ENCODE data around the gene HOXD11.

The HOXD11 gene

GRCh38 chr2:176093145-176093897 lies 13.8 kb upstream of the HOXD11 start:
- DNase-seq (ENCODE audit: low spot score): no peak

DNA sequence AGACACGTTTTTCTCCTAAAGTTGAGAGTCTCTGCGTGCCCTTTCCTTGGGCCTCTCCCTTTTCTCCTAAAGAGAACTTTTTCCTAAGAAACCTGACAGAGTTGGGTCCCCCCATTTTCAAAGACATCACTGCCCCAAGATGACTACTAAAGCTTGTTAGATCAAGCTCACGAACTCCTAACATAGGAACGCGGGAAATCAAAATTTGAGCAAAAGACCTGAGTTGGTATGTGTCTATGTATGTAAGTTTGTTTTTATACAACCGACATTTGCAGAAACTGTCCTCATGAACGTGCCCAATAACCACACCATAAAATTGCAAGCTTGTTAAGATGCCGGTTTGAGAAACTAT lies 13.2 kb upstream of the HOXD11 start:
- DNase-seq (ENCODE audit: low spot score): no peak

DNA sequence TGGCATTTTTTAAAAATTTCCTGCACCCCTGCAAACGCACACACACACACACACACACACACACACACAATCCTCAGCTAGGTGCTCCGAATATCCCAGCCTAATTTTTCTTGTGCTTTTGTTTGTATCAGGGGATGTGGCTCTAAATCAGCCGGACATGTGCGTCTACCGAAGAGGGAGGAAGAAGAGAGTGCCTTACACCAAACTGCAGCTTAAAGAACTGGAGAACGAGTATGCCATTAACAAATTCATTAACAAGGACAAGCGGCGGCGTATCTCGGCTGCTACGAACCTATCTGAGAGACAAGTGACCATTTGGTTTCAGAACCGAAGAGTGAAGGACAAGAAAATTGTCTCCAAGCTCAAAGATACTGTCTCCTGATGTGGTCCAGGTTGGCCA lies 12.7 kb upstream of the HOXD11 start:
- DNase-seq (ENCODE audit: low spot score): no peak

DNA sequence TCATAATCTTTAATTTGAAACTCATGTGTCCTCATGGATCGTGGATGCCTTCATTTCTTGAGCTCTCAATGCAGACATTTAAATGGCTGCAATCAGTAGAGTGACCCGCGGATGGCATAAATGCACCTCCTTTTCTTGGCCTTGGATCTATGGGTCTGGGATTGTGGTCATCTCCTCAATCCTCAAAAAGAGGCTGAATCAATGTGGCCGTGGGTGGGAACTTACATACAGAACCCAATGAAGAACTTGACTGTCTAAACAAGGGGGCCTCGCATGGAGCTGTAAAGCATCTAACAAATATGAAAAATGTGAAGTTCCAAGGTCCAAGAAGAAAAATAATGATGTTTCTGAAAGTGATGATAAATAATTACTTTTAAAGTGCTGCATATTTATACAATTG lies 11.7 kb upstream of the HOXD11 start:
- no peak for DNase-seq (ENCODE audit: low spot score)

DNA sequence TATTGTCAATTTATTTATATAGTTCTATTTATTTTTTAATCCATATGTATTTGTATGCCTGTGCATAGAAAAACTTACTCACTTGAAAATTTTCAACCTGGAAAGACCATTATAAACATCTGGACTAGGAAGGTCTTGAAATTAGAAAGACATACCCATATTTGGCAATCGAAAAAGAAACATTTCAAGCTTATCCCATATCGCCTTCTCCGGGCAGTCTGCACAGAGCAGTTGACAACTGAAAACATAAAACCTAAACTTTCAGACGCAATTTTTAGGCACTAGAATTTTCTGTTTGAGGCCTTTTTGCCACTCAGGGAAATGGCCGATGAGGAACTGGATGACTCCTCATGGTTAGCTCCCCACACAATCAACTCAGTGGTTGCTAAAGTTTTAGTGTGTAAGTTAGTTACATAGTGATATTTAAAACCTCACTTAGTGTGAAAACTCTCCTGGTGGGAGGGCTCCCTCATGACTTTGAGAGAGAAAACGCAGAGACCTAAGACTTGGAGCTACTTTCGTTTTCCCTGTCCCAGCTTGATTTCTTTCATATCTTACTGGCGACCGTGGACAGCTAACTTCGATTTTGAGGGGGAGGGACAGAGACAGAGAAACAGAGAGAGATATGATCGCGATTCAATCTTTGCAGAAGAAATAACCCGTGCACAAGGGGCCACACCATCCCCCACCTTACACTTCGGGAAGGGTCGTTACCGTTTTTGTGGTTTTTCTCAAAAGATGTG lies 10.7 kb upstream of the HOXD11 start:
- DNase-seq (ENCODE audit: low spot score): no peak

DNA sequence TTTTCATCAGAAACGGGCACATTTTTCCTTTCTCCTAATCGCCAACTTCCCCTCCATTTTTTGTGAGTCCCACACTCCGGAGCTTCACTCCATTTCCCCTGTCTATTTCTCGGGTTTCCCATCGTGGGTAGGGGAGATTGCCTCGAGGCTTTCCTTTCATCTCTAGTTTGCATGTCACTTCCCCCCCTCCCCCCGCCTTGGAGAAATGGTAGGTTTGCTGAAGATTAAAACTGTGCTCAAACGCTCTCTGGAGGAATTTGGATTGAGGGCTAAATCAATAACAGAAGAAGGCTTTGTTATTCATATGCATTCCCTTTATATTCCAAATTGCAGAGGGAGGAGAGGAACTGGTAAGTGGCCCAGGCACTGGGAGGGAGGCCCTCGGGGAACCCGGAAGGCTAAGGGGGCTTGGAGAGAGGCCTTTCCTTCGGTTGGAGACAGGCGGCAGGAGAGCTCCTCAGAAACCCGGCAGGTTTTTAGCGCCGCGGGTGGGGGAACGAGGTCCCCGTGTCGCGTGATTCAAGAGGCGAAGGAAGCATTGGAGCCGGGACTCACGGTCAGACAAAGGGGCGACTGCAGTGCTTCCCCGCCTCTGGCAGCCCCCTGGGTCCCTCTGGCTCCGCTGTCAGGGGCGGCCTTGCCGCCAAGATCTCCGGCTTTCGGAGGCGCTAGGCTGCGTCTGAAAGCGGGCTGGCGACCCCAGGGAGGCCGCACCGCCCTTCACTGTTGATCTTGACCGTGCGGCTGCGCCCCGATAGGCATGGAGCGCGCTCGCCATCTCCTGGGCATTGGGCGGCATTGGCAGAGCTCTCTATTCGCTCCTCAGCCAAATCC lies 9.9 kb upstream of the HOXD11 start:
- DNase-seq (ENCODE audit: low spot score): peak; percentile 46

GRCh38 chr2:176097820-176098365 lies 9.2 kb upstream of the HOXD11 start:
- no peak for DNase-seq (ENCODE audit: low spot score)

DNA sequence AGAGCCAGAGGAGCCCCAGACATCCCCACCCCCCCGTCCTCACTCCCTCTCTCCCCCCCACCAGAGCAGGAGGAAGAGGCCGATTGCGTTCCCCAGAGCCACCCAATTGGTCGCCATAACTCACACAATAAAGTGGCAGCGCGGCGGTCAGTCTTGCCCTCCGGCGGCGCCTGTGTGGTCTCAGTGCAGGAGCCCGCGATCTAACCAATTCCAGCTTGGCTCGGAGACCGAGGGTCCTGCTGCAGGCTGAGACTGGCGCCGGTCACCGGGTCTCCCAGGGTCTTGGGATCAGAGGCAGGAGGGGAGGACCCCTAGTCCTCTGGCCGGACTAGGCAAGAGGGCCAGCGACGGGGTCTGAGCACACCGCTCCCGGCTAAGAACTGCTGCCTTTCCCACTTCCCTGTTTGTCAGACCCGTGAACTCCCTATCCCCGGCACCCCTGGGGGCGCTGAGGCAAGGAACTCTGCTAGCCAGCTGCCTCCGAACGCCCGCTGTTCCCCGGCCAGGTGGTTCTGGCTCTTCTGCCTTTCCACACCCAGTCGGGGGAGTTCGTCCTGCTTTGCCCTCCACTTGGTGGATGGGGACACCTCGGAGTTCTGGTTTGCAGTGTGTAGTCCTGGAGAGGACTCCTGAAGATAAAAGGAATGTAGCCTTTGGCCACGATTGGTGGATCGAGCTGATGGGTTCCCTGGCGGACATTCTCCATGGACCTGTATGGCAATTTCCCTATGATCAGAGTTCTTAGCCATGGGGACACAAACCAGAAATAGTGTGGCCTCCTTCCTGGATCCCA lies 8.5 kb upstream of the HOXD11 start:
- DNase-seq (ENCODE audit: low spot score): no peak

GRCh38 chr2:176099159-176099727 lies 7.8 kb upstream of the HOXD11 start:
- DNase-seq (ENCODE audit: low spot score): no peak

- DNase-seq (ENCODE audit: low spot score): no peak
These were observed 7.1 kb upstream of the HOXD11 start, which contains the start of gene HOXD12 for GRCh38 chr2:176099728-176100546. Gene HOXD12 (plus strand): TSS chr2:176099795. CDS start chr2:176099802, 7 bp downstream.

GRCh38 chr2:176100547-176101140 lies 6.4 kb upstream of the HOXD11 start:
- no peak for DNase-seq (ENCODE audit: low spot score)

GRCh38 chr2:176101216-176101830 lies 5.8 kb upstream of the HOXD11 start:
- no peak for DNase-seq (ENCODE audit: low spot score)

GRCh38 chr2:176101842-176102241 lies 5.2 kb upstream of the HOXD11 start:
- DNase-seq (ENCODE audit: low spot score): no peak

GRCh38 chr2:176102309-176102866 lies 4.7 kb upstream of the HOXD11 start:
- no peak for DNase-seq (ENCODE audit: low spot score)

DNA sequence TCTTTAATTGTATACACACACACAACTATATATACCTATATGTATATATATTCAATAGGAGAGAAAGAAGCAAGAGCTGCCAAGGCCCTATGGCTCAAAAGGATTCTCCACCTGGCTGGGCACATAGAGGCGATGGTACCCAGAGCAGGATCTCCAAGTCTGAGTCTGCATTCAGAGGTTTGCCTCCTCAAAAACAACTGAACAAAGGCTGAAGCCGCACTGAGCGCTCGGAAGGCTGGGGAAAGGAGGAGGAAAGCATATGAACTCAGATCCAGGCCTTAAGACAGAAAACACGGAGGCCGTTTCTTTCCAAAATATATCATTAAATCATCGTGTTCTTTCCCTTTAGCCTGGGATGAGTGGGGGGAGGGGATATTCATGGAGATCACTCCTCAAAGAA lies 3.9 kb upstream of the HOXD11 start:
- no peak for DNase-seq (ENCODE audit: low spot score)

GRCh38 chr2:176103742-176104315 lies 3.3 kb upstream of the HOXD11 start:
- no peak for DNase-seq (ENCODE audit: low spot score)

GRCh38 chr2:176104316-176105077 lies 2.6 kb upstream of the HOXD11 start:
- no peak for DNase-seq (ENCODE audit: low spot score)

All from CD4-positive, alpha-beta T cell treated with Interleukin-15 for 4 hours (primary cell).